Endodermal cell (in vitro differentiated cells): Measurements from ENCODE around the gene CLIP1. TPM values are rescaled to one million over a fixed set of nuclear protein-coding genes. Genes with fewer than 3 reads are reported as not detected.

Experiments
- DNase-seq: peaks from one replicate; pipeline ENCODE4 v3.0.0-alpha.2; 2017
- H3K27ac ChIP-seq: 2 replicates; pipeline ENCODE4 v1.5.1; 2013; ENCODE audit warnings: mild to moderate bottlenecking, low read depth, low read length, moderate library complexity
- H3K27me3 ChIP-seq: 2 replicates; pipeline ENCODE4 v1.6.1; 2013; ENCODE audit warnings: mild to moderate bottlenecking, low read length, moderate library complexity; ENCODE audit not compliant: insufficient read depth, control insufficient read depth, poor library complexity, severe bottlenecking
- H3K36me3 ChIP-seq: 2 replicates; pipeline ENCODE4 v1.7.0; 2013; ENCODE audit warnings: mild to moderate bottlenecking, low read length, moderate library complexity; ENCODE audit not compliant: control insufficient read depth, insufficient read depth
- H3K4me1 ChIP-seq: one replicate; pipeline ENCODE4 v1.7.0; 2013; ENCODE audit warnings: low read length; ENCODE audit not compliant: control insufficient read depth, insufficient read depth
- H3K4me3 ChIP-seq: 2 replicates; pipeline ENCODE4 v1.5.1; 2013; ENCODE audit warnings: mild to moderate bottlenecking, low read length, moderate library complexity
- H3K9ac ChIP-seq: 2 replicates; pipeline ENCODE4 v1.6.1; 2013; ENCODE audit warnings: mild to moderate bottlenecking, low read length, moderate library complexity; ENCODE audit not compliant: poor library complexity, severe bottlenecking; ENCODE audit errors: extremely low read depth
- H3K9me3 ChIP-seq: 2 replicates; pipeline ENCODE4 v1.6.1; 2013; ENCODE audit warnings: mild to moderate bottlenecking, low read length, moderate library complexity; ENCODE audit not compliant: control insufficient read depth
- H3K27ac Mint-ChIP-seq: 2 replicates; pipeline ENCODE4 v1.8.0; 2020; ENCODE audit warnings: mixed read lengths
- H3K27me3 Mint-ChIP-seq: 2 replicates; pipeline ENCODE4 v1.8.0; 2021; ENCODE audit warnings: mild to moderate bottlenecking, mixed read lengths; ENCODE audit not compliant: insufficient read depth
- H3K36me3 Mint-ChIP-seq: 2 replicates; pipeline ENCODE4 v1.8.0; 2020; ENCODE audit warnings: low read depth, mixed read lengths
- H3K4me1 Mint-ChIP-seq: 2 replicates; pipeline ENCODE4 v1.8.0; 2020; ENCODE audit warnings: mixed read lengths
- H3K4me3 Mint-ChIP-seq: 2 replicates; pipeline ENCODE4 v1.8.0; 2020; ENCODE audit warnings: mild to moderate bottlenecking, moderate library complexity, mixed read lengths
- H3K9me3 Mint-ChIP-seq: 2 replicates; pipeline ENCODE4 v1.8.0; 2020; ENCODE audit warnings: mild to moderate bottlenecking, mixed read lengths
- CTCF ChIP-seq: fragments of 200-600 bp; sonication (generic); conservative IDR thresholded peaks from 2 replicates; pipeline ENCODE4 v1.5.0; 2021; ENCODE audit warnings: antibody characterized with exemption, mild to moderate bottlenecking
- WGBS, 2 experiments: methylation state at CpG; one replicate each; pipeline versions ENCODE4 v1.1.5 to v1.1.7; 2013; ENCODE audit warnings: missing lambda C conversion rate in 2 of 2, mixed read lengths in 1 of 2; ENCODE audit not compliant: insufficient coverage in 1 of 2, insufficient read length in 1 of 2; 5-methylcytosine and 5-hydroxymethylcytosine counted together
- total RNA-seq, 2 donors: library from RNA; stranded (reverse); fragmentation: NEBNext Ultra II Directional in 1 of 2; extraction: Animal tissue kit (Norgen Biotek cat#: 25700) in 1 of 2; gene quantifications; 2 replicates in 1 of 2; 3 replicates in 1 of 2; pipeline ENCODE4 v1.2.1, GENCODE V29; 2021

CLIP1 gene
- total RNA-seq, 2 donors from 2014 or later = 56.5 to 65.1 TPM

GRCh38 chr12:122276242-122276641, 146.2 kb downstream of the CLIP1 start:
- peaks cover 34% of the 10 kb centered on the region for H3K36me3 Mint-ChIP-seq
- 95 to 100% methylated on average over 4 to 5 of the region's 7 CpGs for WGBS, 2 experiments
- no peaks in the 10 kb centered on the region for H3K9me3 Mint-ChIP-seq
- Histone ChIP-seq H3K9me3 (no peaks in the 10 kb centered on the region), H3K36me3 (peaks cover 50% of the 10 kb centered on the region), H3K27ac (no peak overlapping the region), H3K9ac (no peak overlapping the region), H3K4me3 (no peak overlapping the region), H3K27me3 (no peaks in the 10 kb centered on the region), H3K4me1 (peaks cover 2% of the 10 kb centered on the region)
- no peak for TF ChIP-seq CTCF
- DNase-seq = peak; percentile 10
- H3K27me3 Mint-ChIP-seq = no peaks in the 10 kb centered on the region
- H3K4me3 Mint-ChIP-seq = no peak overlapping the region
- peaks cover 5% of the 10 kb centered on the region for H3K4me1 Mint-ChIP-seq
- no peak overlapping the region for H3K27ac Mint-ChIP-seq

GRCh38 chr12:122275459-122275858, 147.0 kb downstream of the CLIP1 start:
- Histone ChIP-seq H3K4me1 (peaks cover 2% of the 10 kb centered on the region), H3K36me3 (peaks cover 45% of the 10 kb centered on the region), H3K27me3 (no peaks in the 10 kb centered on the region), H3K9me3 (no peaks in the 10 kb centered on the region), H3K9ac (no peak overlapping the region), H3K27ac (no peak overlapping the region), H3K4me3 (no peak overlapping the region)
- Mint-ChIP-seq H3K4me1 (peaks cover 5% of the 10 kb centered on the region), H3K27ac (no peak overlapping the region), H3K9me3 (no peaks in the 10 kb centered on the region), H3K27me3 (no peaks in the 10 kb centered on the region), H3K36me3 (peaks cover 32% of the 10 kb centered on the region), H3K4me3 (no peak overlapping the region)
- 92 to 96% methylated on average over 4 to 6 of the region's 8 CpGs for WGBS, 2 experiments
- no peak for DNase-seq
- no peak for TF ChIP-seq CTCF

DNA sequence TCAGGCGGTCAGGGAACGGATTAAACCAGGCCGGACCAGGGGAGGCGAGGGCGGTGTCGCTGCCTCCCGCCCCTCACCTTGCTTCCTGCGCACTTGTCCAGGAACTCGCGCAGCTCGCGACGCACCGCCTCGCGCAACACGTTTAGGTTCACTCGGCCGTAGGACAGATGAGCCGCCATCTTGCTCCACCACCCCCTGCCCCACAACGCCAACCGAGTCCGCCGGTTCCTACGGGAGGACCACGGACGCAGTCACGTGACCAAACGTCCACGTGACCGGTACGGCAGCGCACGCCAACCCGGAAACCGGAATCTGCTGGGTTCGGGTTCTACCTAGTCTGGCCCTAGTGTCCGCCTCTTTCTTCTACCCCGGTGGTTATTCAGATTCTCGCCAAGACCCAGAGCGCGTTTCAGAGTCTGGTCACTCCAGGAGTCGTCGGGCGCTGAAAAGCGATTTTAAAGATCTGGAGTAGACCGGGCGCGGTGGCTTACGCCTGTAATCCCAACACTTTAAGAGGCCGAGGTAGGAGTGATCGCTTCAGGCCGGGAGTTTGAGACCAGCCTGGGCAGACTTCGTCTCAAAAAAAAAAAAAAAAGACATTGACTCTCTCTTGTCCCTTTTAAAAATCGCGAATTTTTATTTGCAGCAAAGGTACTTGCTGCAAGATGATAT, 156.1 kb downstream of the CLIP1 start, which contains the start of gene VPS33A:
Gene VPS33A, minus strand, starts transcription at position 265 of the 672 bp plus-strand sequence. Its CDS starts 86 bp downstream, at position 179.
- Mint-ChIP-seq H3K4me3 (peak within 1 kb of the TSS; percentile 96), H3K4me1 (peaks cover 3% of the 10 kb centered on the region)
- WGBS, 2 experiments = 0% methylated on average over 31 to 56 of the region's 56 CpGs

More for the DNA sequence above, 156.1 kb downstream of the CLIP1 start, which contains the start of gene VPS33A:
- Histone ChIP-seq H3K27ac (peak within 1 kb of the TSS; percentile 86), H3K36me3 (peaks cover 19% of the 10 kb centered on the region), H3K9ac (peak within 1 kb of the TSS; percentile 98), H3K9me3 (no peaks in the 10 kb centered on the region), H3K4me3 (peak within 1 kb of the TSS; percentile 87), H3K4me1 (no peaks in the 10 kb centered on the region), H3K27me3 (no peaks in the 10 kb centered on the region)
- peaks cover 2% of the 10 kb centered on the region for H3K27me3 Mint-ChIP-seq
- peak; percentile 100 for DNase-seq
- peak within 1 kb of the TSS; percentile 97 for H3K27ac Mint-ChIP-seq
- H3K9me3 Mint-ChIP-seq = no peaks in the 10 kb centered on the region
- TF ChIP-seq CTCF = no peak
- H3K36me3 Mint-ChIP-seq = peaks cover 22% of the 10 kb centered on the region
